K562 (cell line): ENCODE data around the gene TBRG4. TPM values are rescaled to one million over a fixed set of nuclear protein-coding genes. Genes with fewer than 3 reads are reported as not detected.

Source experiments
- ATAC-seq: fragments of 200-7000 bp; cut with Tn5 transposase; 3 replicates; pipeline ENCODE4 v1.9.1; 2020; ENCODE audit warnings: moderate library complexity
- BruUV-seq: library from RNA; stranded (reverse); fragments of 400-500 nt; replicated peaks from 2 replicates; lab custom pipeline; 2021; lab: Mats Ljungman, UMichigan
- CTCF ChIA-PET: fragments of 300-600 bp; formaldehyde crosslinking; extraction: SDS; loops from one replicate; lab custom pipeline; 2021; ENCODE audit warnings: low intra/inter-chr PET ratio; lab: Yijun Ruan, JAX
- POLR2A ChIA-PET: fragments of 300-600, 350-650 bp; sonication (Branson Sonifier 250); formaldehyde crosslinking; extraction: SDS; loops from one replicate; lab custom pipeline; 2021; ENCODE audit warnings: antibody characterized with exemption, inconsistent platforms; lab: Yijun Ruan, JAX
- DNase-seq, 4 experiments: peaks; one replicate each; pipeline versions ENCODE4 v3.0.0 to v3.0.0-alpha.2; 2011 to 2018; ENCODE audit warnings: low spot score in 3 of 4, mixed read lengths in 3 of 4; ENCODE audit errors: extremely low read depth in 1 of 4
- FAIRE-seq: peaks from 2 replicates; lab custom pipeline; 2011; peaks lifted over from hg19 to GRCh38; lab: Jason Lieb, UNC
- H2AFZ ChIP-seq: 2 replicates; pipeline ENCODE4 v1.6.0; 2011; ENCODE audit warnings: low read depth, low read length, control low read depth, inconsistent platforms
- H3K27ac ChIP-seq: fragments of 200-600 bp; 3 replicates; pipeline ENCODE4 v1.8.0; 2011; ENCODE audit warnings: low read depth, mild to moderate bottlenecking, control low read depth, inconsistent platforms, low read length, moderate library complexity, mixed read lengths; ENCODE audit errors: extremely low read depth
- H3K27me3 ChIP-seq, 2 experiments: fragments of 300-600 bp in 1 of 2; 2 replicates in 1 of 2; 3 replicates in 1 of 2; pipeline versions ENCODE4 v1.6.0 to v1.8.0; 2011; ENCODE audit warnings: inconsistent platforms in 2 of 2, low read length in 2 of 2, mild to moderate bottlenecking in 1 of 2, mixed read lengths in 1 of 2, moderate library complexity in 1 of 2; ENCODE audit not compliant: control insufficient read depth in 2 of 2, insufficient read depth in 2 of 2
- H3K36me3 ChIP-seq: fragments of 300-600 bp; 3 replicates; pipeline ENCODE4 v1.8.0; 2011; ENCODE audit warnings: mild to moderate bottlenecking, low read length, inconsistent platforms; ENCODE audit not compliant: control insufficient read depth, insufficient read depth
- H3K4me1 ChIP-seq, 2 experiments: fragments of 200-600 bp in 1 of 2; replicated peaks in 1 of 2; 2 replicates in 1 of 2; 3 replicates in 1 of 2; pipeline versions ENCODE4 v1.5.1 to v1.8.0; 2011; ENCODE audit warnings: inconsistent platforms in 2 of 2, low read length in 2 of 2, mild to moderate bottlenecking in 1 of 2, mixed read lengths in 1 of 2, moderate library complexity in 1 of 2; ENCODE audit not compliant: control insufficient read depth in 2 of 2, insufficient read depth in 2 of 2
- H3K4me2 ChIP-seq: 2 replicates; pipeline ENCODE4 v1.6.1; 2011; ENCODE audit warnings: low read length, control low read depth, inconsistent platforms, mixed read lengths; ENCODE audit not compliant: insufficient read depth
- H3K4me3 ChIP-seq: fragments of 200-600 bp; sonication (generic), shearing (Covaris generic); 2 replicates; pipeline ENCODE4 v1.5.1; 2016; ENCODE audit warnings: control low read depth, inconsistent platforms
- H3K79me2 ChIP-seq: fragments of 200-600 bp; 3 replicates; pipeline ENCODE4 v1.8.0; 2011; ENCODE audit warnings: low read length, inconsistent platforms; ENCODE audit not compliant: control insufficient read depth, insufficient read depth
- H3K9ac ChIP-seq, 2 experiments: 2 replicates each; pipeline versions ENCODE4 v1.6.0 to v1.6.1; 2011; ENCODE audit warnings: low read depth in 2 of 2, low read length in 2 of 2, control low read depth in 1 of 2, inconsistent platforms in 1 of 2, mild to moderate bottlenecking in 1 of 2, mixed read lengths in 1 of 2; ENCODE audit not compliant: insufficient read depth in 1 of 2
- H3K9me1 ChIP-seq: one replicate; pipeline ENCODE4 v1.6.0; 2011; ENCODE audit warnings: inconsistent platforms, mild to moderate bottlenecking, low read length, moderate library complexity; ENCODE audit not compliant: control insufficient read depth, insufficient read depth
- H3K9me3 ChIP-seq: replicated peaks from 2 replicates; pipeline ENCODE4 v1.5.1; 2011; ENCODE audit warnings: low read depth, low read length, inconsistent platforms; ENCODE audit not compliant: control insufficient read depth, insufficient read depth
- H4K20me1 ChIP-seq: replicated peaks from 2 replicates; pipeline ENCODE4 v1.6.1; 2011; ENCODE audit warnings: low read length, inconsistent platforms, mixed read lengths; ENCODE audit not compliant: control insufficient read depth, insufficient read depth
- ADNP ChIP-seq: fragments of 200-800 bp; sonication (Bioruptor generic); IDR thresholded peaks from 2 replicates; pipeline ENCODE4 v1.6.1; 2016; ENCODE audit warnings: missing genetic modification characterization, missing compliant biosample characterization
- AFF1 ChIP-seq, 2 experiments: fragments of 450-650 bp; IDR thresholded peaks; 2 replicates each; pipeline ENCODE4 v1.6.1; 2018; ENCODE audit warnings: mild to moderate bottlenecking in 2 of 2, low read depth in 1 of 2; ENCODE audit not compliant: partially characterized antibody in 2 of 2
- CBX5 ChIP-seq: IDR thresholded peaks from 2 replicates; pipeline ENCODE4 v1.6.1; 2014; ENCODE audit warnings: low read depth, borderline replicate concordance
- CREB1 ChIP-seq, 2 experiments: sonication (generic) in 1 of 2; formaldehyde crosslinking in 1 of 2; IDR thresholded peaks; 2 replicates each; pipeline versions ENCODE4 v1.6.1 to v1.8.0; 2012 to 2022; ENCODE audit warnings: inconsistent platforms in 1 of 2, mild to moderate bottlenecking in 1 of 2, missing genetic modification reagents in 1 of 2, moderate library complexity in 1 of 2
- E2F5 ChIP-seq: sonication (generic); formaldehyde crosslinking; IDR thresholded peaks from 2 replicates; pipeline ENCODE4 v1.8.0; 2022; ENCODE audit warnings: mild to moderate bottlenecking, missing genetic modification reagents
- FOXA3 ChIP-seq, 2 experiments: fragments of 450-650 bp in 1 of 2; sonication (generic) in 1 of 2; formaldehyde crosslinking; IDR thresholded peaks in 1 of 2; conservative IDR thresholded peaks in 1 of 2; 2 replicates each; pipeline versions ENCODE4 v1.4.0 to v1.8.0; 2020 to 2022; ENCODE audit warnings: mild to moderate bottlenecking in 2 of 2, missing genetic modification reagents in 1 of 2
- HNRNPK ChIP-seq: fragments of 200-400 bp; formaldehyde crosslinking; IDR thresholded peaks from one replicate; pipeline ENCODE4 v1.6.1; 2018; ENCODE audit warnings: mild to moderate bottlenecking, low read depth, low read length; ENCODE audit not compliant: poor library complexity, severe bottlenecking
- HNRNPUL1 ChIP-seq: fragments of 200-400 bp; formaldehyde crosslinking; IDR thresholded peaks from 2 replicates; pipeline ENCODE4 v1.6.1; 2017; ENCODE audit warnings: low read length
- PHF21A ChIP-seq: fragments of 450-650 bp; IDR thresholded peaks from 2 replicates; pipeline ENCODE4 v1.6.1; 2017; ENCODE audit warnings: low read depth, borderline replicate concordance
- POLR2G ChIP-seq: fragments of 200-400 bp; formaldehyde crosslinking; IDR thresholded peaks from 2 replicates; pipeline ENCODE4 v1.6.1; 2017; ENCODE audit warnings: low read depth, mild to moderate bottlenecking, antibody characterized with exemption, low read length, moderate library complexity
- TARDBP ChIP-seq: fragments of 450-650 bp; IDR thresholded peaks from 2 replicates; pipeline ENCODE4 v1.6.1; 2016
- ZKSCAN8 ChIP-seq: fragments of 200-800 bp; sonication (Bioruptor generic); IDR thresholded peaks from 2 replicates; pipeline ENCODE4 v1.6.1; 2016; ENCODE audit warnings: missing genetic modification characterization, missing compliant biosample characterization
- ZNF212 ChIP-seq: fragments of 450-650 bp; formaldehyde crosslinking; IDR thresholded peaks from 2 replicates; pipeline ENCODE4 v1.4.0; 2020; ENCODE audit warnings: mild to moderate bottlenecking
- WGBS: fragments of 100-300 bp; shearing (Covaris generic); methylation state at CpG from one replicate; pipeline ENCODE4 v1.1.6; 2016; ENCODE audit warnings: low coverage, mixed read lengths; ENCODE audit not compliant: insufficient coverage; ENCODE audit errors: missing lambda C conversion rate; 5-methylcytosine and 5-hydroxymethylcytosine counted together
- in situ Hi-C: fragments of 300-500 bp; cut with MboI; formaldehyde crosslinking; loops from 4 replicates; pipeline ENCODE4 v1.15.0; 2018; ENCODE audit warnings: inconsistent platforms, mixed read lengths
- intact Hi-C: fragments of 100-400 bp; cut with micrococcal nuclease; formaldehyde crosslinking; loops from 2 replicates; pipeline ENCODE4 v1.14.2; 2022
- polyA plus RNA-seq, 8 experiments: library from polyadenylated mRNA; depleted of rRNA in 4 of 8; stranded (reverse) in 5 of 8; unstranded in 3 of 8; fragments of >200 nt; fragmentation: Nextera tagmentation in 2 of 8; fragmentation: Illumina TruSeq in 1 of 8; extraction: Ambion mirVana in 2 of 8; extraction: Trizol in 1 of 8; gene quantifications; 2 replicates each; pipeline versions ENCODE4 v1.2.1 to v1.2.3, GENCODE V29; 2011 to 2014; ENCODE audit warnings: inconsistent platforms in 1 of 8, missing spikeins in 1 of 8
- total RNA-seq, 7 experiments: library from RNA; depleted of rRNA in 6 of 7; stranded (reverse); fragments of >200 nt in 6 of 7; fragmentation: Illumina TruSeq in 2 of 7; extraction: Trizol in 2 of 7; gene quantifications; 2 replicates each; pipeline versions ENCODE4 v1.2.1 to v1.2.3, GENCODE V29; 2011 to 2021; ENCODE audit warnings: low replicate concordance in 1 of 7

The TBRG4 gene
- total and polyA plus RNA-seq, 9 of the 15 experiments (the other 6 are each of a cell fraction or from before 2014, with no cell fraction given), result 11.2 to 322 (median 216) TPM

- ATAC-seq, result no peak
- TF ChIP-seq ZKSCAN8 (CRISPR knock-in tag), result no peak
- no peak for TF ChIP-seq HNRNPK
- no peak for TF ChIP-seq ADNP (tag)
- no peak for TF ChIP-seq FOXA3 (CRISPR knock-in tag; conservative IDR thresholded peaks at IDR 0.05 in 1 of 2, IDR thresholded peaks at IDR 0.05 in 1 of 2)
- TF ChIP-seq E2F5, result no peak
- no peak for TF ChIP-seq PHF21A
- no peak for TF ChIP-seq ZNF212
- no peak for TF ChIP-seq TARDBP
- TF ChIP-seq POLR2G, result no peak
- no peak for TF ChIP-seq CBX5
- no peak for TF ChIP-seq CREB1 (IDR thresholded peaks at IDR 0.05)
- no peak for TF ChIP-seq CREB1 (CRISPR knock-in tag; IDR thresholded peaks at IDR 0.05)
- no peak for TF ChIP-seq AFF1 (IDR thresholded peaks at IDR 0.05; ENCODE audit: low read depth in 1 of 2, partially characterized antibody in 2 of 2)
- no peak for TF ChIP-seq HNRNPUL1
- TF ChIP-seq, all 486 proteins: peak for 0
- BruUV-seq, result no TSS peak
- H4K20me1 ChIP-seq, result no peaks in the 10 kb centered on the region
- CTCF ChIA-PET, result interaction anchor here (0.6 kb wide), 1 partner anchor 168 kb away, joined by 4 read pairs; no protein-coding TSS in a partner anchor
- no peaks in the 10 kb centered on the region for H3K36me3 ChIP-seq
- no peak overlapping the region for H3K27ac ChIP-seq
- in situ Hi-C loops (loop anchor here (10.0 kb wide), 1 partner anchor 539 kb away; no protein-coding TSS in a partner anchor), intact Hi-C loops (loop anchor here (10.0 kb wide), 1 partner anchor 279 kb away; no protein-coding TSS in a partner anchor)
- POLR2A ChIA-PET, result interaction anchor here (1.4 kb wide), 1 partner anchor 22 kb away, joined by 8 read pairs; the partner anchor contains the start of gene TBRG4
- no peaks in the 10 kb centered on the region for H3K9me3 ChIP-seq
- no peak overlapping the region for H3K4me2 ChIP-seq
- no peak overlapping the region for H3K9ac ChIP-seq
- peaks cover 8 to 9% of the 10 kb centered on the region in 2 experiments for H3K4me1 ChIP-seq
- DNase-seq (no peak), FAIRE-seq (no peak)
- WGBS, result 67% methylated on average over 7 of the region's 7 CpGs
- H3K4me3 ChIP-seq, result no peak overlapping the region
- H3K27me3 ChIP-seq, result no peaks in the 10 kb centered on the region
- H3K79me2 ChIP-seq, result no peaks in the 10 kb centered on the region
- no peak overlapping the region for H2AFZ ChIP-seq
- peaks cover 3% of the 10 kb centered on the region for H3K9me1 ChIP-seq
Measured at GRCh38 chr7:45133877-45134276, 22.4 kb upstream of the TBRG4 start.
